ENCODE data around the gene MPZL2. TPM values are rescaled to one million over a fixed set of nuclear protein-coding genes. Genes with fewer than 3 reads are reported as not detected.
A peak's percentile ranks its signal among the peaks of the same experiment; 100 is the strongest.

The MPZL2 gene
- total and polyA plus RNA-seq, 2 of the 13 experiments (the other 11 are each of a cell fraction or from before 2014, with no cell fraction given) = 27.9 to 53.7 TPM

DNA sequence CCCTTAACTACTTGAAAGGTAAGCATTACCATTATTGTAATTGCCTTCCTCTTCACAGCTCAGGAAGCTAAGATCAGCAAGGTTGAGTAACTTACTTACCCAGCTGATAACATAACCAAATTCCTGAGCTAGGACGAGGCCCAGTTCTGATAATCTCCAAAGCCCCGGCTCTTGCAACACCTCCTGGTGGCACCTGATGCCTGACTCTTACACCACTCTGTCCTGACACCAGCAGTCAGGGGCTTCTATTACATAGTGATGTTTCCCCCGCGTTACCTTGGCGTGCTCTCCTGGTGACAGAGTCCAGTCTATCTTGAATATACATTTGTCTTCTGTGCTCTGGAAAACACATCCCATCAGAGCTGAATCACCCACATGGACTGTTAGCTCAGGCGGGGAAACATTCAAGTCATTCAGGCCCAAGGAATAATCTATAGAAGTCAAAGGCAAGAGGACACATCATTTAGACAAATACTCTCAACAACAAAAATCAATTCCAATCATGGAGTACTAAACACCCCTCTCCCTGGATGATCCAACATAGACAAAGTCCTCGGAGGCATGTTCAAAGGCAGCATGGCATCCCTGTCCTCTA lies 51.9 kb downstream of the MPZL2 start (continued):
- TF ChIP-seq PRDM10 (CRISPR knock-in tag; IDR thresholded peaks at IDR 0.05; ENCODE audit: low read depth) = peak; percentile 42; the same call in 1 of the 2 replicates
- TF ChIP-seq KLF13 (CRISPR knock-in tag; IDR thresholded peaks at IDR 0.05) = no peak
- 0 out of 2 replicates have a peak, but pooled peaks have one; percentile 41 for TF ChIP-seq ZC3H13 (CRISPR knock-in tag; IDR thresholded peaks at IDR 0.05)
- TF ChIP-seq, protein P1, sequence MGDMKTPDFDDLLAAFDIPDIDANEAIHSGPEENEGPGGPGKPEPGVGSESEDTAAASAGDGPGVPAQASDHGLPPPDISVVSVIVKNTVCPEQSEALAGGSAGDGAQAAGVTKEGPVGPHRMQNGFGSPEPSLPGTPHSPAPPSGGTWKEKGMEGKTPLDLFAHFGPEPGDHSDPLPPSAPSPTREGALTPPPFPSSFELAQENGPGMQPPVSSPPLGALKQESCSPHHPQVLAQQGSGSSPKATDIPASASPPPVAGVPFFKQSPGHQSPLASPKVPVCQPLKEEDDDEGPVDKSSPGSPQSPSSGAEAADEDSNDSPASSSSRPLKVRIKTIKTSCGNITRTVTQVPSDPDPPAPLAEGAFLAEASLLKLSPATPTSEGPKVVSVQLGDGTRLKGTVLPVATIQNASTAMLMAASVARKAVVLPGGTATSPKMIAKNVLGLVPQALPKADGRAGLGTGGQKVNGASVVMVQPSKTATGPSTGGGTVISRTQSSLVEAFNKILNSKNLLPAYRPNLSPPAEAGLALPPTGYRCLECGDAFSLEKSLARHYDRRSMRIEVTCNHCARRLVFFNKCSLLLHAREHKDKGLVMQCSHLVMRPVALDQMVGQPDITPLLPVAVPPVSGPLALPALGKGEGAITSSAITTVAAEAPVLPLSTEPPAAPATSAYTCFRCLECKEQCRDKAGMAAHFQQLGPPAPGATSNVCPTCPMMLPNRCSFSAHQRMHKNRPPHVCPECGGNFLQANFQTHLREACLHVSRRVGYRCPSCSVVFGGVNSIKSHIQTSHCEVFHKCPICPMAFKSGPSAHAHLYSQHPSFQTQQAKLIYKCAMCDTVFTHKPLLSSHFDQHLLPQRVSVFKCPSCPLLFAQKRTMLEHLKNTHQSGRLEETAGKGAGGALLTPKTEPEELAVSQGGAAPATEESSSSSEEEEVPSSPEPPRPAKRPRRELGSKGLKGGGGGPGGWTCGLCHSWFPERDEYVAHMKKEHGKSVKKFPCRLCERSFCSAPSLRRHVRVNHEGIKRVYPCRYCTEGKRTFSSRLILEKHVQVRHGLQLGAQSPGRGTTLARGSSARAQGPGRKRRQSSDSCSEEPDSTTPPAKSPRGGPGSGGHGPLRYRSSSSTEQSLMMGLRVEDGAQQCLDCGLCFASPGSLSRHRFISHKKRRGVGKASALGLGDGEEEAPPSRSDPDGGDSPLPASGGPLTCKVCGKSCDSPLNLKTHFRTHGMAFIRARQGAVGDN (CRISPR knock-in tag; IDR thresholded peaks at IDR 0.05) = peak; percentile 34; the same call in 1 of the 2 replicates
- TF ChIP-seq SIX4 (CRISPR knock-in tag; IDR thresholded peaks at IDR 0.05) = peak; percentile 85
- TF ChIP-seq ZFP1 (CRISPR knock-in tag; IDR thresholded peaks at IDR 0.05) = peak; percentile 65; the same call in 1 of the 2 replicates
- TF ChIP-seq HNF4A (CRISPR knock-in tag; IDR thresholded peaks at IDR 0.05) = peak; percentile 91
- TF ChIP-seq SIX1 (CRISPR knock-in tag; IDR thresholded peaks at IDR 0.05; ENCODE audit: borderline replicate concordance) = peak; percentile 87; the same call in 1 of the 2 replicates
- TF ChIP-seq, protein P2, sequence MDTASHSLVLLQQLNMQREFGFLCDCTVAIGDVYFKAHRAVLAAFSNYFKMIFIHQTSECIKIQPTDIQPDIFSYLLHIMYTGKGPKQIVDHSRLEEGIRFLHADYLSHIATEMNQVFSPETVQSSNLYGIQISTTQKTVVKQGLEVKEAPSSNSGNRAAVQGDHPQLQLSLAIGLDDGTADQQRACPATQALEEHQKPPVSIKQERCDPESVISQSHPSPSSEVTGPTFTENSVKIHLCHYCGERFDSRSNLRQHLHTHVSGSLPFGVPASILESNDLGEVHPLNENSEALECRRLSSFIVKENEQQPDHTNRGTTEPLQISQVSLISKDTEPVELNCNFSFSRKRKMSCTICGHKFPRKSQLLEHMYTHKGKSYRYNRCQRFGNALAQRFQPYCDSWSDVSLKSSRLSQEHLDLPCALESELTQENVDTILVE (CRISPR knock-in tag; IDR thresholded peaks at IDR 0.05) = peak; percentile 57; the same call in 1 of the 2 replicates
- TF ChIP-seq TRIM22 (IDR thresholded peaks at IDR 0.05) = no peak
- TF ChIP-seq, protein P3, sequence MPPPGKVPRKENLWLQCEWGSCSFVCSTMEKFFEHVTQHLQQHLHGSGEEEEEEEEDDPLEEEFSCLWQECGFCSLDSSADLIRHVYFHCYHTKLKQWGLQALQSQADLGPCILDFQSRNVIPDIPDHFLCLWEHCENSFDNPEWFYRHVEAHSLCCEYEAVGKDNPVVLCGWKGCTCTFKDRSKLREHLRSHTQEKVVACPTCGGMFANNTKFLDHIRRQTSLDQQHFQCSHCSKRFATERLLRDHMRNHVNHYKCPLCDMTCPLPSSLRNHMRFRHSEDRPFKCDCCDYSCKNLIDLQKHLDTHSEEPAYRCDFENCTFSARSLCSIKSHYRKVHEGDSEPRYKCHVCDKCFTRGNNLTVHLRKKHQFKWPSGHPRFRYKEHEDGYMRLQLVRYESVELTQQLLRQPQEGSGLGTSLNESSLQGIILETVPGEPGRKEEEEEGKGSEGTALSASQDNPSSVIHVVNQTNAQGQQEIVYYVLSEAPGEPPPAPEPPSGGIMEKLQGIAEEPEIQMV (CRISPR knock-in tag; IDR thresholded peaks at IDR 0.05; ENCODE audit: low read depth) = peak; percentile 74; the same call in 1 of the 2 replicates
- TF ChIP-seq TCF12 (IDR thresholded peaks at IDR 0.05) = no peak
- peak; percentile 96 for TF ChIP-seq TCF12 (CRISPR knock-in tag; IDR thresholded peaks at IDR 0.05)
